ENCODE data around the gene FMO5.

The FMO5 gene

DNA sequence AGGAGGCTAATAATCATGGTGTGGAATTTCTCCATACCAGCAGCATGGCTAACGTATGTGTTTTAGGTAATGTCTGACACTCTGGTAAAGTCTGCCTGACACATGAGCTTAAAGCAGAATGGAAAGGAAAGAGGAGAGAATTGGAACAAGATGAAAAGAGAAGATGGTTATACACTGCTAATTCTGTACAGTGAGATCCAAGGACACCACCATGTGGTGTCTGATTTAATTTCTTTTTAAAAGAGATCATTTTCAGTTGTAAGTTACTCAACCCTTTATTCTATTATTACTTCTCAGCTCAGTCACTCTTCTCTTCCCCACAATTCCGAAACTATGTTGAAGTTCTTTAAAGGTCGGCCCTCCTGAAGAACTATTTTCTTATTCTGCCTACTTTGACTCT lies 68.5 kb downstream of the FMO5 start:
- H3K4me1 ChIP-seq (ENCODE audit: control insufficient read depth, insufficient read depth, low read length), result peaks cover 2% of the 10 kb centered on the region; the same call in 1 of the 2 replicates
- H3K27ac ChIP-seq (ENCODE audit: low read length), result no peak overlapping the region
- no peak overlapping the region for H3K4me3 ChIP-seq (ENCODE audit: low read length)
- H3K36me3 ChIP-seq (ENCODE audit: control insufficient read depth, insufficient read depth, low read length), result peaks cover 11% of the 10 kb centered on the region; the same call in 1 of the 2 replicates
- H3K27me3 ChIP-seq (ENCODE audit: control insufficient read depth, insufficient read depth, low read length), result no peaks in the 10 kb centered on the region
- WGBS (ENCODE audit: insufficient coverage, insufficient read length), result no CpG with 5 or more reads among the region's 3 CpGs
- no peaks in the 10 kb centered on the region for H3K9me3 ChIP-seq (ENCODE audit: control insufficient read depth, insufficient read depth, low read length)
- DNase-seq (ENCODE audit: low read depth, low spot score), result no peak

GRCh38 chr1:147152772-147153171 lies 72.4 kb downstream of the FMO5 start:
- H3K27ac ChIP-seq (ENCODE audit: low read length), result no peak overlapping the region
- WGBS (ENCODE audit: insufficient coverage, insufficient read length), result no CpG with 5 or more reads among the region's 3 CpGs
- no peak for DNase-seq (ENCODE audit: low read depth, low spot score)
- H3K4me3 ChIP-seq (ENCODE audit: low read length), result no peak overlapping the region
- no peaks in the 10 kb centered on the region for H3K27me3 ChIP-seq (ENCODE audit: control insufficient read depth, insufficient read depth, low read length)
- H3K36me3 ChIP-seq (ENCODE audit: control insufficient read depth, insufficient read depth, low read length), result peaks cover 1% of the 10 kb centered on the region; the same call in 1 of the 2 replicates
- peaks cover 2% of the 10 kb centered on the region; the same call in 1 of the 2 replicates for H3K4me1 ChIP-seq (ENCODE audit: control insufficient read depth, insufficient read depth, low read length)
- no peaks in the 10 kb centered on the region for H3K9me3 ChIP-seq (ENCODE audit: control insufficient read depth, insufficient read depth, low read length)

DNA sequence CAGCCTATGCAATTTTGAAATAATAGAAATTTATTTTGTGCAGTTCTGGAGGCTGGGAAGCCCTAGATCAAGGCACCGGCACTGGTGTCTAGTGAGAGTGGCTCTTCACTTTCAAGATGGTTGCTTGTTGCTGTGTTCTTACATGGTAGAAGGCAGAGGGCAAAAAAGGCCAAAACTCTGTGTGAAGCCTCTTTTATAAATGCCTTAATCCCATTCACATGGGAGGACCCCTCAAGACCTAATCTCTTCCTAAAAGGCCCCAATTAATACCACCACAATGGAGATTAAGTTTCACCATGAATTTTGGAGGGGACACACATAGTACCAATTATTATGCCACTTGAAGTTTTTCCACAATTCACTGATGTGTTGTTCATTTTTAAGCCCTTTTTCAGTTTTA lies 73.9 kb downstream of the FMO5 start:
- Histone ChIP-seq H3K27me3 (ENCODE audit: control insufficient read depth, insufficient read depth, low read length) (no peaks in the 10 kb centered on the region), H3K4me3 (ENCODE audit: low read length) (no peak overlapping the region), H3K36me3 (ENCODE audit: control insufficient read depth, insufficient read depth, low read length) (no peaks in the 10 kb centered on the region), H3K27ac (ENCODE audit: low read length) (no peak overlapping the region), H3K4me1 (ENCODE audit: control insufficient read depth, insufficient read depth, low read length) (peaks cover 2% of the 10 kb centered on the region; the same call in 1 of the 2 replicates), H3K9me3 (ENCODE audit: control insufficient read depth, insufficient read depth, low read length) (no peaks in the 10 kb centered on the region)
- no peak for DNase-seq (ENCODE audit: low read depth, low spot score)
- no CpG with 5 or more reads among the region's 1 CpG for WGBS (ENCODE audit: insufficient coverage, insufficient read length)

GRCh38 chr1:147142886-147143285 lies 82.3 kb downstream of the FMO5 start:
- Histone ChIP-seq H3K27me3 (ENCODE audit: control insufficient read depth, insufficient read depth, low read length) (no peaks in the 10 kb centered on the region), H3K4me1 (ENCODE audit: control insufficient read depth, insufficient read depth, low read length) (no peaks in the 10 kb centered on the region), H3K36me3 (ENCODE audit: control insufficient read depth, insufficient read depth, low read length) (no peaks in the 10 kb centered on the region), H3K27ac (ENCODE audit: low read length) (no peak overlapping the region), H3K9me3 (ENCODE audit: control insufficient read depth, insufficient read depth, low read length) (no peaks in the 10 kb centered on the region), H3K4me3 (ENCODE audit: low read length) (no peak overlapping the region)
- WGBS (ENCODE audit: insufficient coverage, insufficient read length), result no CpG with 5 or more reads among the region's 2 CpGs
- no peak for DNase-seq (ENCODE audit: low read depth, low spot score)

Measured in iPS DF 6.9 (cell line).